Measurements from ENCODE around the gene SDR42E2. TPM values are rescaled to one million over a fixed set of nuclear protein-coding genes. Genes with fewer than 3 reads are reported as not detected.

Gene SDR42E2
- polyA plus RNA-seq, 3 donors = 0.16 to 0.23 TPM; not detected in 1

DNA sequence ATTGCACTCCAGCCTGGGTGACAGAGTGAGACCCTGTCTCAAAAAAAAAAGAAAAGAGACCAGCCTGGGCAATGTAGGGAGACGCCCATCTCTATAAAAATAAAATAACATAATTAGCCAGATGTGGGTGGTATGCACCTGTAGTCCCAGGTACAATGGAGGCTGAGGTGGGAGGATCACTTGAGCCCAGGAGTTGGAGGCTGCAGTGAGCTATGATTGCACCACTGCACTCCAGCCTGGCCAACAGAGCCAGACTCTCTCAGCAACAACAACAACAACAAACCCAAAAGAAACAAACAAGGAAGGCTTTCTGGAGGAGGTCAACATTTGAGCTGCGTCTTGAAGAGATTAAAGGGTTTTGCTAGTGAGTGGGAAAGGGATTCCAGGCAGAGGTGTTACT lies 52.1 kb downstream of the SDR42E2 start:
- Histone ChIP-seq H3K4me1 (ENCODE audit: control insufficient read depth in 1 of 2, insufficient read depth in 2 of 2, low read length in 2 of 2) (peaks cover 9 to 11% of the 10 kb centered on the region in 2 donors), H3K4me2 (replicated peaks; ENCODE audit: extremely low read depth, low read length, poor library complexity, severe bottlenecking) (no peak overlapping the region), H3K4me3 (replicated peaks in 1 of 3; ENCODE audit: low read depth in 2 of 3, low read length in 3 of 3) (no peak overlapping the region), H3K9ac (ENCODE audit: insufficient read depth, low read length, poor library complexity, severe bottlenecking) (no peak overlapping the region), H3K9me3 (replicated peaks in 1 of 2; ENCODE audit: control insufficient read depth in 1 of 2, insufficient read depth in 1 of 2, low read length in 2 of 2) (no peaks in the 10 kb centered on the region), H3K36me3 (replicated peaks in 1 of 2; ENCODE audit: control insufficient read depth in 1 of 2, insufficient read depth in 2 of 2, low read length in 2 of 2) (peaks cover 0 to 5% of the 10 kb centered on the region in 2 donors), H2AFZ (ENCODE audit: insufficient read depth, low read depth, low read length, poor library complexity, severe bottlenecking) (no peak overlapping the region), H3K27me3 (ENCODE audit: control insufficient read depth in 2 of 2, insufficient read depth in 2 of 2, low read length in 2 of 2) (no peaks in the 10 kb centered on the region), H3K79me2 (ENCODE audit: insufficient read depth, low read length) (peaks cover 54% of the 10 kb centered on the region), H3K27ac (ENCODE audit: low read depth in 1 of 2, low read length in 2 of 2) (no peak overlapping the region), H4K20me1 (ENCODE audit: insufficient read depth, low read length) (no peaks in the 10 kb centered on the region)
- Mint-ChIP-seq H3K27me3 (ENCODE audit: low read depth in 3 of 3) (peaks cover 0 to 2% (median 0%) of the 10 kb centered on the region in 3 donors), H3K27ac (peak overlapping the region in 2 of 7 donors; percentile 12 to 15), H3K9me3 (peaks cover 0 to 5% (median 2%) of the 10 kb centered on the region in 7 donors), H3K4me1 (peaks cover 21% of the 10 kb centered on the region), H3K4me3 (no peak overlapping the region), H3K36me3 (peaks cover 14 to 32% of the 10 kb centered on the region in 2 donors)
- WGBS (ENCODE audit: insufficient coverage) = 100% methylated on average over 1 of the region's 2 CpGs
- intact Hi-C loops (cut with micrococcal nuclease) = no loop called here
- TF ChIP-seq, protein P1, sequence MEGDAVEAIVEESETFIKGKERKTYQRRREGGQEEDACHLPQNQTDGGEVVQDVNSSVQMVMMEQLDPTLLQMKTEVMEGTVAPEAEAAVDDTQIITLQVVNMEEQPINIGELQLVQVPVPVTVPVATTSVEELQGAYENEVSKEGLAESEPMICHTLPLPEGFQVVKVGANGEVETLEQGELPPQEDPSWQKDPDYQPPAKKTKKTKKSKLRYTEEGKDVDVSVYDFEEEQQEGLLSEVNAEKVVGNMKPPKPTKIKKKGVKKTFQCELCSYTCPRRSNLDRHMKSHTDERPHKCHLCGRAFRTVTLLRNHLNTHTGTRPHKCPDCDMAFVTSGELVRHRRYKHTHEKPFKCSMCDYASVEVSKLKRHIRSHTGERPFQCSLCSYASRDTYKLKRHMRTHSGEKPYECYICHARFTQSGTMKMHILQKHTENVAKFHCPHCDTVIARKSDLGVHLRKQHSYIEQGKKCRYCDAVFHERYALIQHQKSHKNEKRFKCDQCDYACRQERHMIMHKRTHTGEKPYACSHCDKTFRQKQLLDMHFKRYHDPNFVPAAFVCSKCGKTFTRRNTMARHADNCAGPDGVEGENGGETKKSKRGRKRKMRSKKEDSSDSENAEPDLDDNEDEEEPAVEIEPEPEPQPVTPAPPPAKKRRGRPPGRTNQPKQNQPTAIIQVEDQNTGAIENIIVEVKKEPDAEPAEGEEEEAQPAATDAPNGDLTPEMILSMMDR (IDR thresholded peaks at IDR 0.05) = no peak
- no peak for DNase-seq

DNA sequence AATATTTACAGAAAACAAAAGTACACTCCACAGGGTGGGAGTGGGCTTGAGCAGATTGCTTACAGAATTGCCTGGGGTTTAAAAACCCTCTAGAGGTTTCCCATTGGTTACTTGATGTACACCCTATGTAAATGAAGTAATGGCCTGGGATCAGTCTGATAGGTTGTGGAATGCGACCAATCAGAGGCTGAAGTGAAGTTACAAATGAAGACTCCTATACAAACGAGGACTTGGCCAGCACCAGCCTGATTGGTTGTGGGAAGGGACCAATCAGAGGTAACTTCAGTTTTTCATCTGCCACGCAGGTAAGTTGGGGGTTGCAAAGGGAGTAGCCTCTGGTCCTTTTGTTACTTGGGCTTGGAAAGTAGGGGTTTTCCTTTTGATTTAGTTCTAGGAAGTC lies 52.6 kb downstream of the SDR42E2 start:
- Mint-ChIP-seq H3K4me3 (no peak overlapping the region), H3K27me3 (ENCODE audit: low read depth in 3 of 3) (peaks cover 0 to 2% (median 0%) of the 10 kb centered on the region in 3 donors), H3K27ac (no peak overlapping the region), H3K4me1 (peaks cover 23% of the 10 kb centered on the region), H3K9me3 (peaks cover 0 to 5% (median 2%) of the 10 kb centered on the region in 7 donors), H3K36me3 (peaks cover 14 to 32% of the 10 kb centered on the region in 2 donors)
- TF ChIP-seq, protein P1 (IDR thresholded peaks at IDR 0.05) = no peak
- intact Hi-C loops (cut with micrococcal nuclease) = no loop called here
- no peak for DNase-seq
- H3K36me3 ChIP-seq (replicated peaks in 1 of 2; ENCODE audit: control insufficient read depth in 1 of 2, insufficient read depth in 2 of 2, low read length in 2 of 2) = peaks cover 0 to 5% of the 10 kb centered on the region in 2 donors
- peaks cover 9 to 11% of the 10 kb centered on the region in 2 donors for H3K4me1 ChIP-seq (ENCODE audit: control insufficient read depth in 1 of 2, insufficient read depth in 2 of 2, low read length in 2 of 2)
- H3K79me2 ChIP-seq (ENCODE audit: insufficient read depth, low read length) = peaks cover 49% of the 10 kb centered on the region
- no peaks in the 10 kb centered on the region for H3K27me3 ChIP-seq (ENCODE audit: control insufficient read depth in 2 of 2, insufficient read depth in 2 of 2, low read length in 2 of 2)
- H3K4me2 ChIP-seq (replicated peaks; ENCODE audit: extremely low read depth, low read length, poor library complexity, severe bottlenecking) = no peak overlapping the region
- no peak overlapping the region for H2AFZ ChIP-seq (ENCODE audit: insufficient read depth, low read depth, low read length, poor library complexity, severe bottlenecking)
- H3K9me3 ChIP-seq (replicated peaks in 1 of 2; ENCODE audit: control insufficient read depth in 1 of 2, insufficient read depth in 1 of 2, low read length in 2 of 2) = no peaks in the 10 kb centered on the region
- no peaks in the 10 kb centered on the region for H4K20me1 ChIP-seq (ENCODE audit: insufficient read depth, low read length)
- H3K9ac ChIP-seq (ENCODE audit: insufficient read depth, low read length, poor library complexity, severe bottlenecking) = no peak overlapping the region
- no peak overlapping the region for H3K27ac ChIP-seq (ENCODE audit: low read depth in 1 of 2, low read length in 2 of 2)
- 100% methylated on average over 1 of the region's 3 CpGs for WGBS (ENCODE audit: insufficient coverage)
- no peak overlapping the region for H3K4me3 ChIP-seq (replicated peaks in 1 of 3; ENCODE audit: low read depth in 2 of 3, low read length in 3 of 3)
